DMS114 treated with DMSO at 0.1 percent for 48 hours (cell line): Measurements from ENCODE around the gene MORC1.
"Not testable (repeated sequence)": the region's sequence is repeated elsewhere in the genome, so short reads cannot be mapped to it uniquely, and the experiment has no call there.

Experiments used
- DNase-seq: peaks from one replicate; lab custom pipeline; 2025; ENCODE audit not compliant: unreplicated experiment; lab: John Stamatoyannopoulos, UW

The MORC1 gene

GRCh38 chr3:109117939-109118338, at the start of gene MORC1:
TSS of gene MORC1 (minus strand) at chr3:109118134. CDS start at chr3:109118059, 75 bp downstream.
- DNase-seq, result no peak

DNA sequence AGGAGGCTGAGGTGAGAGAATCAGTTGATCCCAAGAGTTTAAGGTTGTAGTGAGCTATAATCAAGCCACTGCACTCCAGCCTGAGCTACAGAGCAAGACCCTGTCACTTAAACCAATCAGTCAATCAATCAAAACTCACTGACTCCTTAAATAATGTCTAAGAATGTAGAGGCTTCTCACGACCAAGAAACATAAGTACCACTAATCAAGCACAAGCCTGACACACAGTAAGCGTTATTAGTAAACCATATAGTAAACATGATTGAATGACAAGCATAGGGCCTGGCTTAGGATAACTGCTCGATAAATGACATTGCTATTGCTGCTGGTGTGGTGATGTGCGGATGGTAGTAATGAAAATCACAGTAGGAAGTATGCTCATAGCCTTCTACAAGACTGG, 48.0 kb upstream of the MORC1 start:
- no peak for DNase-seq

GRCh38 chr3:109161487-109162123, 43.7 kb upstream of the MORC1 start:
- no peak for DNase-seq

GRCh38 chr3:109155828-109156227, 37.9 kb upstream of the MORC1 start:
- DNase-seq, result no peak

DNA sequence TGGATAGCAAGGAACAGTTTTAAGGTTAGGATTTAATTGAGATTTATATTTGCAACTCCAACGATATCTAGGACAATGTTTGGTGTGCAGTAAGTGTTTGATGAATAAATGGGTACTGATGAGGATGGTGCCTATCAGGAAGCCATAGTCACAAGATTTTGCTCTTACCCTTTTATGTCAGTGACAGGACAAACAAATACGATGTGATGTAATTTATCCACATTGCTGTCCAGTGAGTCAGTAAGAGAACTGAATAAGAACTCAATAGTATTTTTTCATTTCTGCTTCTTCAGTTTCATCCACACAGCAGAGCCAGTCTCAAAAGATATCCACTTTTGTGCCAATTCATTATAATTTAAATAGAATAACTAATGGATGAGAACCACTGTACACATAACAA, 37.0 kb upstream of the MORC1 start:
- DNase-seq, result no peak

GRCh38 chr3:109152320-109152719, 34.4 kb upstream of the MORC1 start:
- no peak for DNase-seq

DNA sequence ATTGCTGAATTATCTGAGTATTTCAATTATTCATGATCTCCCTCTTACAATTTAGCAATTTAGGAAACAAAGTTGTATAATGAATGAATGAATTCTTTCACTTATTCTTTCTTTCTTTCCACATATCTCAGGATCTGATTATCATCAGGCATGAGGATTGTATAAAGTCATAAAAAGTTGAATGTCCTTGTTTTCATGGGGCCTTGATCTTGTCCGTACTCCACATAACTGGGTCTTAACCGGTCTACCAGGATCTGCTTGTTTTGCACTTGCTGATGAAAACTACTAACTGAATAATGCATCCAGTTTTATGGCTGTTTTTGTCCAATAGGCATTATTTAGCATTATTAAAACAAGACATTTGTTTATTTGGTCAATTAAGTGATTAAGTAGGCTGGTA, 31.1 kb upstream of the MORC1 start:
- DNase-seq, result no peak

- no peak for DNase-seq
Observed at GRCh38 chr3:109143646-109144045, 25.7 kb upstream of the MORC1 start.

DNA sequence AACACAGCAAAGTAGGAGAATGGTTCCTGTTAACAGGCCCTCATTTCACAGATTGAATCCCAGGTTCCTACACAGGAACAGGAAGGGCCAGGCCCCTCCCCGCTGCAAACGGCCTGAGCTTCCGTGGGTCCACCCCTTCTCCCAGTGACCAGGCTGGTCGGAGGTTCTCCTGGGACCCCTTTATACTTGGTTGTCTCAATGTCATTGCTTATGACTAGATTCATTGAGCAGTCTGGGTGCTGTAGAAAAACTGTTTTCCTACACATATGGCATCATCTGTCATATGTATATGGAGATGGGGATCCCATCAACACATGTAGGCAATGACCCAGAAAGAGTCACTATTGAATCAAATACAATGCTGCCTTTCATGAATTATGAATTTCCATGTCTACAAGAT, 22.4 kb upstream of the MORC1 start:
- DNase-seq, result no peak

- no peak for DNase-seq
Observed at GRCh38 chr3:109137761-109138160, 19.8 kb upstream of the MORC1 start.

DNA sequence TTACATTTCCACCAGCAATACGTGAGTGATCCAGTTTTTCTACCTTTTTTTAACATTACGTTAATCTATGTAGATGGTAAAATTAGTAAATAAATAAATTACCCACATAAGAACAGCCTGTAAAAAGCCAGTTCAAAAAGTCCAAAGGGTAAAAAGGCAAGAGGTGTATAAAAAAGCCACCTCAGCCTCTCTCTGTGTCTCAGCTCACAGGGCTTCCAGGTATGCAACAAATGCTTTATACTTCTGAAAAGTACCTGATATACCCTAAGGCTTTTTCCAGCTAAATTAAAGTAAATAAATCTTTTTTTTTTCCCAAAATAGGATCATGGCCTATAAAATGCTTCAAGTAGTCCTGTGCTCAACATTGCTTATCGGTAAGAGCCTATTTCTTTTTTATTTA, 18.6 kb upstream of the MORC1 start, which contains the start of gene C3orf85:
Gene C3orf85, plus strand, starts transcription at position 197 of the 400 bp plus-strand sequence. Its CDS starts 129 bp downstream, at position 326.
- DNase-seq, result no peak

DNA sequence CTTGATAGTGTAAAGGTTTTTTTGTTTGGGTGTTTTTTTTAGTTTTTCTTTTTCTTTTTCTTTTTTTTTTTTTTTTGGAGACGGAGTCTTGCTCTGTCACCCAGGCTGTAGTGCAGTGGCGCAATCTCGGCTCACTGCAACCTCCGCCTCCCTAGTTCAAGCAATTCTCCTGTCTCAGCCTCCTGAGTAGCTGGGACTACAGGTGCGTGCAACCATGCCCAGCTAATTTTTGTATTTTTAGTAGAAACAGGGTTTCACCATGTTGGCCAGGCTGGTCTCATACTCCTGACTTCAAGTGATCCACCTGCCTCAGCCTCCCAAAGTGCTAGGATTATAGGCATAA, 15.5 kb upstream of the MORC1 start:
- not testable (repeated sequence) for DNase-seq

DNA sequence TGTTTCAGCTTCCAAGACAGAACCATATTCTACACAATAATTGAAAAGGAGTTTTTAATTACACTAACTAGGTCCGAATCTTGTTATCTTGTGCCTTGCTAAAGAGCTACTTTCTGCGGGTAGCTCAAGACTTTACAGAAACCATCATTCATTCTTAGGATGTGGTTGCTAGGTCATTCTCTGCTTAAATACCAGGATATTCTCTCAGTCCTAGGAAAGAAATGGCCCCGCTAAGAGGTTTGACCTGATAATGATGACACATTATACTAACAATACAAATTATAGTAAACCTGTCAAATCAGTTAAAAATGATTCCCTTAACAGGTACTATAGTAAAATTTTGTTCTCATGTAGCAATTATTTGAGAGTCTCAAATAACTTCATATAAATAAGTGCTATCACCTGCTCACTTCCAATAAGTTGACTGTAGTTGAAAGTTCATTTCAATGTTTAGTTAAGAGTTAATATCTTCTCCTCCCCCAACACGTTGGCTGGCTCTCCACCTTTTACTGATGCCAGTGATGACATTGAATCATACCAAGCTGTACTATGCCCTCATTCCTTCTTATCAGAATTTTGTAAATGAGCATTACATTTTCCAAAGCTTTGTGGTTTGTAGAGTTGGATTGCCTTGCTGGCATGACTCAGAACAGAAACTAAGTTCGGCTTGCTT, 15.0 kb upstream of the MORC1 start:
- no peak for DNase-seq

- no peak for DNase-seq
Observed at GRCh38 chr3:109131276-109131675, 13.3 kb upstream of the MORC1 start.

- no peak for DNase-seq
Observed at GRCh38 chr3:109127553-109127952, 9.6 kb upstream of the MORC1 start.

DNA sequence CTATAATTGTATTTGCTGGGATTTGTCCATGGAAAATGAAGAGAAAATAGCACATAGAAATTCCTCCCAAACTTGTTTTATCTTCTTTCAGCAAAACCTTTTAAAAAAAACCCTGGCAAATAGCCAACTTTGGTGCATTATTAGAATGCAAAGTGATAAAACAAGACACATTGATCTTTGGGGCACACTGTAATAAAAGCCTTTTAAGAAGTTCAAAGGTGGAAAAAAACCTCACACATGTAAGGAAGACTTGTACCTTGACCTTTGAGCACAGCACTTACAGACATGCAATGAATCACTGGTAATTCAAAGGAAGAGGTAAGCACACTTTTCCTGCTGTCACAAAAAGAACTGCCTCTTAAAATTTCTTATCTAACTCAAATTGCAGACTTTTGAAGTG, 8.0 kb upstream of the MORC1 start:
- no peak for DNase-seq

DNA sequence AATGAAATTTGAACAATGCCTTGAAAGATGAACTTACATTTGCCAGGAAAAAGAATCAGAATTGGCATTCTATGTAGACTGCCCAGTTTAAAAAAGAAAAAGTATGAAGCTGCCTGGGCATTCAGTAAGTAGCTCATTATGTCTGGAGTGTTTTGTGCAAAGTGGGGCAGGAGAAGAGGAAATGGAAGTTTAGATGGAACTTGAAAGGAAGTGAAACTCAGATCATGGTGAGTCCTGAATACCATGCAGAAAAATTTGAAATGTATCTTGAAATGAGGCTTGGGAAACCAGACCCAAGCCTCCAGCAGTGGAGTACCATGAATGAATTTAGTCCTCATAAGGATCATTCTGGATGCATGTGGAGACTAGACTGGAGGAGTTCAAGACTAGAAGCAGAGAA, 4.8 kb upstream of the MORC1 start:
- no peak for DNase-seq

DNA sequence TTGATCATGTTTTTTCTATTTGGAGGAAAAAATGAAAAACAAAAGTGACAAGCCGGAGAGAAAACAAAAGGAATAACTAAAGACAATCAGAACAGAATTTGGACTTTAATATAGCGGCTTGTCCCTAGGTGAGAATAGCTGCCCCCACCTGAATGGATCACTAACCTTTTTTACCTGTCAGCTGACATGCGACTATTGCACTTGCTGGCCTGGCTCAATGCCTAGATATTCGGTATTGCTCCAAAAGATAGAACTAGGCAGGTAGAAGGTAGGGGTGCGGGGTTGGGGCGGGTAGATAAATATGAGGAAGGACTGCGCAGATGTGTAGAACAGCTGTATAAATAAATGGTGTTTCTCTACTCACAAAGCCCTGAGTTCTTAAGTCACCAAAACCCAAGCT, 650 bp upstream of the MORC1 start:
- DNase-seq, result no peak

GRCh38 chr3:109116031-109116430, 1.9 kb downstream of the MORC1 start:
- no peak for DNase-seq

- no peak for DNase-seq
Observed at GRCh38 chr3:109115451-109115850, 2.5 kb downstream of the MORC1 start.

GRCh38 chr3:109114746-109115145, 3.2 kb downstream of the MORC1 start:
- DNase-seq, result no peak

- no peak for DNase-seq
Observed at GRCh38 chr3:109112946-109113760, 4.8 kb downstream of the MORC1 start.
